ENCODE data around the gene LMBRD1.

- TF ChIP-seq EZH2 (IDR thresholded peaks at IDR 0.05) (no peak), POLR2AphosphoS5 (IDR thresholded peaks at IDR 0.05; ENCODE audit: borderline replicate concordance, low read depth, low read length) (no peak)
These were observed 35.0 kb downstream of the LMBRD1 start for GRCh38 chr6:69761853-69762252.
